ENCODE results near the gene DNASE1L1.

The DNASE1L1 gene

GRCh38 chrX:154436374-154436982 lies 27.4 kb upstream of the DNASE1L1 start:
- ATAC-seq, result peak; percentile 71 to 78

GRCh38 chrX:154435171-154435733 lies 26.2 kb upstream of the DNASE1L1 start:
- ATAC-seq, result no peak

GRCh38 chrX:154434394-154435168 lies 25.5 kb upstream of the DNASE1L1 start:
- ATAC-seq, result no peak

DNA sequence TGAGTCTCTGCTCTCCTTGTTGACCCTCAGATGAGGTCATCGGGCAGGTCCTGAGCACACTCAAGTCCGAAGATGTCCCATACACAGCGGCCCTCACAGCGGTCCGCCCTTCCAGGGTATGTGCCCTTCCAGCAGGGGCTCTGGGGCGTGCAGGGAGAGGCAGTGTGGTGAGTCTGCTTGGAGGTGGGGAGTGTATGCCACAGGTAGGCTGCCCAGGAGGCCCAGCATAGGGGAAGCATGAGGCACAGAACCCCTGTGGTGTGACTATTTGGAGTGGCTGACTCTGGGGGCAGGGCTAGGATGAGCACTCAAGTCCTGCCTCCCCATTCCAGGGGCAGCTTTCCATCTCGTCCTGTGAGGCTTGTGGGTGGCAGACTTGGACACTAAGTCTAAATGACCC lies 24.6 kb upstream of the DNASE1L1 start:
- no peak for ATAC-seq

- ATAC-seq, result no peak
Observed at GRCh38 chrX:154432210-154432609, 23.2 kb upstream of the DNASE1L1 start.

- no peak for ATAC-seq
Observed at GRCh38 chrX:154431341-154431740, 22.3 kb upstream of the DNASE1L1 start.

DNA sequence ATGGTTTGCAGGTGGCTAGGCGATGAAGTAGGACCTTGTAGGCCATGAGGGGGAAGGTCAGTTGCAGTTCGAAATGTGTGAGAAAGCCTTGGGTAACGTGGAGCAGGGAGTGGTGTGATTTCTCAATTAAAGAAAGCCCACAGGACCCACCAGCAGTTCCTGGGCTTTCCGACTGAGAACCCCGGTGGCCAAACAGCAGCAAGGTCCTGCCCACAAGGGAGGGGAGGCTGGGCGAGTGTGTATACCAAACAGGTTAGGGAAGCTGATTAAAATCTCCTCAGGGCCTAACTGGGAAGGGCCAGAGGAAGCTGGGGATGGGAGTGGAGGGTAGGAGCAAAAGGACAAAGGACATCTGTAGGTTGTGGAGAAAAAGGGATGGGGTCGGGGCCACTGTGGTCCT lies 21.9 kb upstream of the DNASE1L1 start:
- ATAC-seq, result no peak

DNA sequence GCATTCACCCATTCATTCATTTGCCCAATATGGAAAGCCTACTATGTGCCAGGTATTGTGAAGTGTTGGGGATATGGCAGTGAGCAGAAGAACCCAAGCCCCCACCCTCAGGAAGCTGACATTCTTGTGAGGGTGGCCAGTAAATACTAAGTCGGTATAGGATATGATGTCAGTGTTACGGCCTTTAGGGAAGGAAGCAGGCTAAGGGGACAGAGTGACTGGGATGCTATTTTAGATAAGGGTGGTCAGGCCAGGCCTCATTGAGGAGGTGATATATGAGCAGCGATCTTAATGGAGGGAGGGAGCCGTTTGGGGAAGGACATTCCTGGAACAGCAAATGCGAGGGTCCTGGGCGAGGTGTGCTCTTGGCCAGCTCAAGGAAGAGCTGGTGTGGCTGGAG lies 21.4 kb upstream of the DNASE1L1 start:
- ATAC-seq, result no peak

- ATAC-seq, result no peak
Observed at GRCh38 chrX:154429711-154430110, 20.7 kb upstream of the DNASE1L1 start.

DNA sequence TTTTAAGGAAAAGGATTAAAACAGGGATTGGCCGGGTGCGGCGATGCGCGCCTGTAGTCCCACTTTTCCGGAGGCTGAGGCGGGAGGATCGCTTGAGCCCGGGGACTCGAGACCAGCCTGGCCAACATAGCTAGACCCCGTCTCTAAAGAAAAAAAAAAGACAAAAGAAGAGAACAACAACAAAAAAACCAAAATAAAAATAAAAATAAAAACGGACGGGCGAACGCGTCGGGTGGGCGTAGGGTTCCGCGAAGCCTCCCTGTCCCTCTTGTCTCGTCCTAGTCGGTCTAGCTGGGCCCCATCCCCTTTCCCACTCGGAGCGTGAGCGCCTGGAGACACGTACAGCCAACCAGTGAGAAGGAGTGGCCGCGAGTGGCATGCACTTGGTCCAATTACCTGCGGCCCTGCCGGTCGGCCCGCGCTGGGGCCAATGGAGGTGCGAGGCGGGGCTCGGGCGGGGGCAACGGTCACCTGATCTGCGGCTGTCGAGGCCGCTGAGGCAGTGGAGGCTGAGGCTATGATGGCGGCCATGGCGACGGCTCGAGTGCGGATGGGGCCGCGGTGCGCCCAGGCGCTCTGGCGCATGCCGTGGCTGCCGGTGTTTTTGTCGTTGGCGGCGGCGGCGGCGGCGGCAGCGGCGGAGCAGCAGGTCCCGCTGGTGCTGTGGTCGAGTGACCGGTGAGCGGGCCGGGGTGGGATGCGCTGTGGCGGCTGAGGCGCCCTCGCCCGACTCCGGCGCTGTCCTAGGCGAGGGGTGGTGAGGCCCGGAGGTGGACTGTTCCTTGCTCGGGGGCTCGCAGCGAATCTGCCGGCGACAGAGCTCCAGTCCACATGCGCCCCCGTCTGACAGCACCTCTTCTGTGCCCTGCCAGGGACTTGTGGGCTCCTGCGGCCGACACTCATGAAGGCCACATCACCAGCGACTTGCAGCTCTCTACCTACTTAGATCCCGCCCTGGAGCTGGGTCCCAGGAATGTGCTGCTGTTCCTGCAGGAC lies 19.4 kb upstream of the DNASE1L1 start, which contains the start of gene ATP6AP1:
ATP6AP1 (plus strand) TSS at position 502 of the 996 bp plus-strand sequence; CDS start at position 518, 16 bp downstream.
- peak; percentile 99 to 100 for ATAC-seq

DNA sequence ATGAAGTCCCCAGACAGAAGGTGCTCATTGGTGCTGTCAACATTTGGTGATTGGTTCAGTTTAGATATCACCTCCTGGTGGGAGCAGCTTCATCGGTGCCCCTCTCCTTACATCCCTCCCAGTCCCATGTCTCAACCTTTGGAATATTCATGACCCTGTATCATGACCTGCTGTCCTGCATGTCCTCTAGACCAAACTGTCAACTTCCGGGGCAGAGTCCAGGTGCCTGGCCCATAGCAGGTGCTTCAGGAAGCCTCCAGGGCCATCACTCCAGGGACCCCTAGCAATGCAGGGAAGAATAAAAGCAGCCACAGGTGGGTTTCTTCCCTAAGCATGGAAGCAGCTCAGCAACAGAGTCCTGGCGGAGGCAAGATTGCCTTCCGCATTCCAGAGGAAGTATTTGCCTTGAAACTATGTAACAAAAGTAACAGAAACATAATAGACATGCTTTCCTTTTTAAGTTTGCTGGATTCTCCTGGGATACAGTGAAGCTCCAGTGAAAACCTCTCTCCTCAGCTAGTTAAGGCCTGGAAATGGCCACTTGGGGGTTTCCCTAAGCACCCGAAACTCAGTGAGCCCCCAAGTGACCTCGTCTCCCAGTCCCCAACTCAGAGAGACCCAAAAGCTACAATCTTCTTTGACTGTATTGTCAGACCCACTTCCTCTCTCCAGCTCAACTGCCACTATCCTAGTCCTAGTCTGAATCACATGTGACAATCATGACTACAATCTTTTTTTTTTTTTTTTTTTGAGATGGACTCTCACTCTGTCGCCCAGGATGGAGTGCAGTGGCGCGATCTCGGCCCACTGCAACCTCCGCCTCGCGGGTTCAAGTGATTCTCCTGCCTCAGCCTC lies 18.1 kb upstream of the DNASE1L1 start:
- no peak for ATAC-seq

GRCh38 chrX:154420402-154420756 lies 11.3 kb upstream of the DNASE1L1 start:
- no peak for ATAC-seq

DNA sequence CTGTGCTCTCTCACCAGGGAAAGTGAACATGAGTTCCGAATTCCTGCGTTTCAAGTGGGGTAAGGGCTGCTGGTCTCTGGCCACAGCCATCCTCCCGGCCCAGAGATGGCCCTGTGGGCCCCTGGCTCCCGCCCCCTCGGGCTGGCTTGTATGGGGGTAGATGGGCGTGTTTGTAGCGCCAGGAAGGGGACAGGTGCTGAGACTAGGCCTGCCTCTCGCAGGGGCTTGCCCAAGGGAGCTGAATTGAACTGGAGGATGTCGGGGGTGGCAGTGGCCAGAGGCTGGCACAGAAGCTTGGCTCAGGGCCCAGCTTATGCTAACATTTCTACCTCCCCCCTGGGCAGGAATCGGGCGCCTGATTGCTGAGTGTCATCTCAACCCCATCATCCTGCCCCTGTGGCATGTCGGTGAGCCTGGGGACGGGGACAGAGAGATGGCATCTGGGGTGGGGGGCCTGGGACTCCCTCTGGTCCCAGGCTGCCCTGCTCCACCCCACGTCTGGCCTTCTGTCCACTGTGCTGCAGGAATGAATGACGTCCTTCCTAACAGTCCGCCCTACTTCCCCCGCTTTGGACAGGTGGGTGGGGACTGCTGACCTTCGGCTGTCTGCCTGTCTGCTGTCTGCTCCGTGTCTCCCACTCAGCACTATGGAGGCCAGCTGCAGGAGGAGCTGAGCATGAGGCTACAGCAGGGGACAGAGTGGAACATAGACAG lies 10.8 kb upstream of the DNASE1L1 start:
- ATAC-seq, result no peak

GRCh38 chrX:154419189-154419588 lies 10.1 kb upstream of the DNASE1L1 start:
- no peak for ATAC-seq

GRCh38 chrX:154417157-154417556 lies 8.1 kb upstream of the DNASE1L1 start:
- ATAC-seq, result no peak

DNA sequence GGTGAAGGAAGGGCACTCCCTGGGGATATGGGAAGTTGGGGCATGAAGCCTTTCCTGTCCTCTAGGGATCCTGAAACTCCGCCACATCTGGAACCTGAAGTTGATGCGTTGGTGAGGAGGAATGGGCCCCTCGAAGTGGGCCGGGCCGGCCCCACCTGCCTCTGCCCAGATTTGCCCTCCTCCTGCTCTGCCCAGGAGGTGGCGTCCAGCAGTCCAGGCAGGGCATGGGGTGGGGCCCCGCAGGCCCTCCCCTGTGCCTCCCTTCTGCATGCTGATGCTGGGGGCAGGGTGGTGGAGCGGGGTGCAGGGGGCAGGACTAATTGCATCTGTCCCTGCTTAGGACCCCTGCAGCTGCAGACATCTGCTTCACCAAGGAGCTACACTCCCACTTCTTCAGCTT lies 4.1 kb upstream of the DNASE1L1 start:
- no peak for ATAC-seq

GRCh38 chrX:154412468-154412867 lies 3.4 kb upstream of the DNASE1L1 start:
- ATAC-seq, result peak; percentile 15 to 34

- ATAC-seq, result peak; percentile 78 to 88
Observed at GRCh38 chrX:154411981-154412340, 2.9 kb upstream of the DNASE1L1 start.

DNA sequence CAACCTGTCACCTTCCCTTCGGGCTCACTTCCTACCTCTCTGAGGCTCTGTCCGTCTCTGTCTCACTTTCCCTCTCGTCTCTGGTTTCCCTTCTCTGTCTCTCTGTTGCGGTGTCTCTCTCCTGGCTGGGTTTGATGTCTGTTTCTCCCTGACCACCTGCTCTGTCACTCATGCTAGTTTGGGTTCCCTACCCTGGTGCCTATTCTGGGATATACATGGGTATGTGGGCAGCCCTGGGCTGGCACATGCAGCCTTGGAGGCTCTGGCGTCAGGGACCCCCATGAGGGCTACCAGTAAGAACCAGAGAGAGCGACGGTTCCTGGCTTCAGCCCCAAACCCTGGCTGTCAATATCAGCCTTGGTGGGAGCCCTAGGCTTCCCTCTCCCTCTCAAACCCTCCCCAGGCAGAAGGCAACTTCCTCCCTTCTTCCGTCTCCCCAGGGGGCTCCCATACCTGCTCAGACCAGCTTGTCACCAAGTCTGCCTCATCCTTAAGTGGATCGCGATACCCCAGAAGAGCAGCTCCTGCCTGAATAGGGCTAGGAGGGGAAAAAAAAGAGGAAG lies 314 bp downstream of the DNASE1L1 start:
- ATAC-seq, result no peak

DNA sequence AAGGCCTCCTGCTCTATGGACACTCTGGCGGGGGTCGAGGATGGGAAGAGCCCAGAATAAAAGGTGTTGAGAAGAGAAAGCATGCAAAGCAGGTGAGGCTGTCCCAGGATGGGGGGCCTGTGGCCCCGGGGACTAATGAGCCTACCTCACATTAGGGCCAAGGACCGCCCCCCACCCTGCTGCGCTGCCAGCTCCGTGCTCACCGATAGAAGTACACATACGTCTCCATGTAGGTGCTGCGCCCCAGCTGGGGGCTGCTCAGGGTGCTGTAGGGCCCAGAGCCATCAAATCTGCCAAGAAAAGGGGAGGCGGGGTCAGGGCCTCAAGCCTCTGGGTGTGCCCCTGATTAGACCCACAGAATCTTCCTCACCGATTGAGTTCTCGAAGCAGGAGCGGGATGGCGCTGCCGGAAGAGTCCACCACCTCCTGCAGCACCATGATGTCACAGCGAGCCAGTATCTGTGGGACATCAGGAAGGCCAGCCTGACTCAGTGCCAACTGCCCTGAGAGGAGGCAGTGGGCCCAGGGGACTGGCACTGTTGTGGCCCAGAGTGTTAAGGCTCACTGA lies 4.3 kb downstream of the DNASE1L1 start:
- no peak for ATAC-seq

- no peak for ATAC-seq
Observed at GRCh38 chrX:154403858-154404257, 5.2 kb downstream of the DNASE1L1 start.

Measured in activated CD4-positive, CD25-positive, alpha-beta regulatory T cell treated with anti-CD3 and anti-CD28 coated beads, Interleukin-2, amount 50 U/mL, for 24 hours (primary cell).